CD4-positive, alpha-beta T cell (primary cell): Measurements from ENCODE around the gene FBXO3. TPM values are rescaled to one million over a fixed set of nuclear protein-coding genes. Genes with fewer than 3 reads are reported as not detected.

Source experiments
- ATAC-seq: fragments of 200-7000 bp; cut with Tn5 transposase; one replicate; pipeline ENCODE4 v1.10.0; 2022; ENCODE audit warnings: mild to moderate bottlenecking; ENCODE audit not compliant: poor library complexity
- CTCF ChIA-PET: fragments of 350-600 bp; sonication (Branson Sonifier 250); formaldehyde crosslinking; loops from one replicate; lab custom pipeline; 2021; ENCODE audit warnings: antibody characterized with exemption, inconsistent platforms; lab: Charles Lee
- POLR2A ChIA-PET: fragments of 350-600 bp; sonication (Branson Sonifier 250); formaldehyde crosslinking; loops from one replicate; lab custom pipeline; 2021; ENCODE audit warnings: antibody characterized with exemption, inconsistent platforms; lab: Charles Lee
- DNase-seq, 14 experiments: peaks; one replicate each; pipeline ENCODE4 v3.0.0-alpha.2; 2013 to 2020; ENCODE audit warnings: mixed read lengths in 2 of 14
- H3K27ac ChIP-seq, 2 donors: one replicate each; pipeline versions ENCODE4 v1.5.1 to v1.7.0; 2013; ENCODE audit warnings: low read length in 2 of 2, low read depth in 1 of 2, mild to moderate bottlenecking in 1 of 2
- H3K27me3 ChIP-seq, 2 experiments: 1 replicate in 1 of 2; 2 replicates in 1 of 2; pipeline versions ENCODE4 v1.6.1 to v1.7.0; 2013; ENCODE audit warnings: low read length in 2 of 2, control low read depth in 1 of 2, mild to moderate bottlenecking in 1 of 2, moderate library complexity in 1 of 2; ENCODE audit not compliant: insufficient read depth in 2 of 2, control insufficient read depth in 1 of 2
- H3K36me3 ChIP-seq: one replicate; pipeline ENCODE4 v1.6.1; 2013; ENCODE audit warnings: low read length, control low read depth; ENCODE audit not compliant: insufficient read depth
- H3K4me1 ChIP-seq: one replicate; pipeline ENCODE4 v1.6.1; 2013; ENCODE audit warnings: low read length, control low read depth; ENCODE audit not compliant: insufficient read depth
- H3K4me3 ChIP-seq: one replicate; pipeline ENCODE4 v1.5.1; 2013; ENCODE audit warnings: mild to moderate bottlenecking, low read length, moderate library complexity
- H3K9me3 ChIP-seq, 2 experiments: 1 replicate in 1 of 2; 2 replicates in 1 of 2; pipeline versions ENCODE4 v1.6.1 to v1.7.0; 2013; ENCODE audit warnings: low read length in 2 of 2, mild to moderate bottlenecking in 2 of 2, control low read depth in 1 of 2, moderate library complexity in 1 of 2; ENCODE audit not compliant: control insufficient read depth in 1 of 2, insufficient read depth in 1 of 2
- H3K27ac Mint-ChIP-seq: one replicate; pipeline ENCODE4 v1.8.0; 2020; ENCODE audit warnings: mixed read lengths
- H3K27me3 Mint-ChIP-seq: one replicate; pipeline ENCODE4 v1.8.0; 2021; ENCODE audit warnings: mixed read lengths
- H3K36me3 Mint-ChIP-seq: one replicate; pipeline ENCODE4 v1.8.0; 2021; ENCODE audit warnings: low read depth, mixed read lengths
- H3K4me1 Mint-ChIP-seq: one replicate; pipeline ENCODE4 v1.8.0; 2021; ENCODE audit warnings: low read depth, mixed read lengths
- H3K4me3 Mint-ChIP-seq: one replicate; pipeline ENCODE4 v1.8.0; 2020; ENCODE audit warnings: mild to moderate bottlenecking, mixed read lengths
- H3K9me3 Mint-ChIP-seq: one replicate; pipeline ENCODE4 v1.8.0; 2020; ENCODE audit warnings: mixed read lengths
- CTCF ChIP-seq: fragments of 200-600 bp; IDR thresholded peaks from one replicate; pipeline ENCODE4 v1.8.0; 2022; ENCODE audit warnings: antibody characterized with exemption, mild to moderate bottlenecking
- intact Hi-C, 2 experiments: fragments of 100-400 bp; cut with DNase I in 1 of 2; cut with micrococcal nuclease in 1 of 2; formaldehyde crosslinking; loops; one replicate each; pipeline versions ENCODE4 v1.15.1 to v1.9.0; 2023 to 2025; cut with DNase I, micrococcal nuclease
- total RNA-seq, 174 experiments: library from RNA in 2 of 174; stranded (reverse) in 2 of 174; gene quantifications; one replicate each; pipeline ENCODE4 v1.2.3 and lab custom pipeline; 2021 to 2026

The FBXO3 gene
- total RNA-seq, 2 experiments from 2014 or later: 62.0 to 63.4 TPM

GRCh38 chr11:33747979-33748378, 26.3 kb downstream of the FBXO3 start:
- intact Hi-C loops: loop anchor here (10.0 kb wide), 2 partner anchors 583 to 1163 kb away; partner anchors contain the start of genes CSTF3 (in 2 of the 2) and EIF3M (in 1 of the 2)
- no peaks in the 10 kb centered on the region for H3K9me3 Mint-ChIP-seq
- H3K4me3 Mint-ChIP-seq: no peak overlapping the region
- peak overlapping the region; percentile 8 for H3K27ac Mint-ChIP-seq
- H3K27me3 ChIP-seq: no peaks in the 10 kb centered on the region
- H3K27ac ChIP-seq: no peak overlapping the region
- TF ChIP-seq CTCF: no peak
- H3K27me3 Mint-ChIP-seq: no peaks in the 10 kb centered on the region
- ATAC-seq (no peak), DNase-seq (no peak)
- H3K4me3 ChIP-seq: no peak overlapping the region
- H3K4me1 ChIP-seq: no peaks in the 10 kb centered on the region
- ChIA-PET POLR2A (no interaction called here), CTCF (no interaction called here)
- no peaks in the 10 kb centered on the region for H3K4me1 Mint-ChIP-seq
- H3K36me3 Mint-ChIP-seq: peaks cover 87% of the 10 kb centered on the region
- no peaks in the 10 kb centered on the region for H3K9me3 ChIP-seq
- H3K36me3 ChIP-seq: peaks cover 73% of the 10 kb centered on the region

- intact Hi-C loops: loop anchor here (2.0 to 10.0 kb wide), 3 partner anchors 200 to 1158 kb away; partner anchors contain the start of genes CSTF3 (in 2 of the 2) and EIF3M (in 1 of the 2)
- DNase-seq (no peak), ATAC-seq (no peak)
- ChIA-PET CTCF (interaction anchor here (0.7 to 1.6 kb wide), 5 partner anchors 27 to 42 kb away, joined by 3 to 15 read pairs (median 4); partner anchors contain the start of gene C11orf91), POLR2A (interaction anchor here (1.2 to 1.7 kb wide), 3 partner anchors 9 to 31 kb away, joined by 3 to 8 read pairs (median 4); partner anchors contain the start of gene FBXO3)
- Histone ChIP-seq H3K27me3 (no peaks in the 10 kb centered on the region), H3K27ac (no peak overlapping the region), H3K4me3 (no peak overlapping the region), H3K9me3 (no peaks in the 10 kb centered on the region), H3K4me1 (no peaks in the 10 kb centered on the region), H3K36me3 (peaks cover 33% of the 10 kb centered on the region)
- H3K36me3 Mint-ChIP-seq: peaks cover 53% of the 10 kb centered on the region
- TF ChIP-seq CTCF: no peak
- H3K27ac Mint-ChIP-seq: no peak overlapping the region
- no peaks in the 10 kb centered on the region for H3K9me3 Mint-ChIP-seq
- no peaks in the 10 kb centered on the region for H3K27me3 Mint-ChIP-seq
- no peaks in the 10 kb centered on the region for H3K4me1 Mint-ChIP-seq
- H3K4me3 Mint-ChIP-seq: no peak overlapping the region
Observed at GRCh38 chr11:33743291-33743690, 31.0 kb downstream of the FBXO3 start.

- DNase-seq: peak in 3 of 14 experiments; percentile 45 to 49 (median 48)
- Mint-ChIP-seq H3K36me3 (peaks cover 44% of the 10 kb centered on the region), H3K4me1 (no peaks in the 10 kb centered on the region), H3K27me3 (no peaks in the 10 kb centered on the region), H3K4me3 (no peak overlapping the region), H3K27ac (peak overlapping the region; percentile 7), H3K9me3 (no peaks in the 10 kb centered on the region)
- ChIA-PET POLR2A (interaction anchor here (0.9 to 1.7 kb wide), 8 partner anchors 8 to 577 kb away, joined by 3 to 8 read pairs (median 4); partner anchors contain the start of genes C11orf91 and FBXO3), CTCF (interaction anchor here (0.6 to 1.6 kb wide), 12 partner anchors 9 to 400 kb away, joined by 3 to 15 read pairs (median 3); partner anchors contain the start of gene C11orf91)
- H3K27me3 ChIP-seq: no peaks in the 10 kb centered on the region
- no peaks in the 10 kb centered on the region for H3K9me3 ChIP-seq
- TF ChIP-seq CTCF: peak; percentile 53
- H3K4me3 ChIP-seq: no peak overlapping the region
- peak; percentile 71 for ATAC-seq
- H3K27ac ChIP-seq: no peak overlapping the region
- intact Hi-C loops: loop anchor here (1.0 to 10.0 kb wide), 5 partner anchors 199 to 1158 kb away; partner anchors contain the start of genes CSTF3 (in 2 of the 2) and EIF3M (in 1 of the 2)
- H3K36me3 ChIP-seq: peaks cover 25% of the 10 kb centered on the region
- H3K4me1 ChIP-seq: no peaks in the 10 kb centered on the region
Observed at GRCh38 chr11:33742249-33742851, 32.0 kb downstream of the FBXO3 start.
